Caco-2 (cell line): ENCODE measurements around the gene CARD11. TPM values are rescaled to one million over a fixed set of nuclear protein-coding genes. Genes with fewer than 3 reads are reported as not detected.
"Not testable (repeated sequence)": the region's sequence is repeated elsewhere in the genome, so short reads cannot be mapped to it uniquely, and the experiment has no call there.

Experiments
- BruUV-seq: library from RNA; stranded (reverse); fragments of 400-500 nt; replicated peaks from 2 replicates; lab custom pipeline; 2021; lab: Mats Ljungman, UMichigan
- CTCF ChIA-PET: fragments of 300-600 bp; sonication (Branson Sonifier 250); formaldehyde crosslinking; loops from one replicate; lab custom pipeline; 2022; ENCODE audit warnings: antibody characterized with exemption; lab: Charles Lee
- POLR2A ChIA-PET: fragments of 300-600 bp; sonication (Branson Sonifier 250); formaldehyde crosslinking; loops from one replicate; lab custom pipeline; 2022; ENCODE audit warnings: antibody characterized with exemption; lab: Charles Lee
- DNase-seq, 2 experiments: peaks; one replicate each; pipeline versions ENCODE4 v3.0.0 to v3.0.0-alpha.2; 2020 to 2022
- H3K27me3 ChIP-seq: replicated peaks from 2 replicates; pipeline ENCODE4 v1.6.0; 2011; ENCODE audit warnings: low read length; ENCODE audit not compliant: control insufficient read depth, insufficient read depth
- H3K36me3 ChIP-seq: 2 replicates; pipeline ENCODE4 v1.5.1; 2011; ENCODE audit warnings: low read length; ENCODE audit not compliant: control insufficient read depth, insufficient read depth
- H3K4me1 ChIP-seq: fragments of 250-450 bp; sonication (Bioruptor Pico); 2 replicates; pipeline ENCODE4 v1.5.1; 2020; ENCODE audit warnings: mild to moderate bottlenecking
- H3K4me3 ChIP-seq: 2 replicates; pipeline ENCODE4 v1.5.1; 2011; ENCODE audit warnings: low read depth, mild to moderate bottlenecking, control low read depth, low read length
- H3K9me3 ChIP-seq: fragments of 250-450 bp; sonication (Bioruptor Pico); 2 replicates; pipeline ENCODE4 v1.5.1; 2020; ENCODE audit warnings: mild to moderate bottlenecking, moderate library complexity
- H3K27ac Mint-ChIP-seq: one replicate; pipeline ENCODE4 v1.8.0; 2022; ENCODE audit warnings: mixed read lengths; ENCODE audit not compliant: unreplicated experiment
- H3K27me3 Mint-ChIP-seq: one replicate; pipeline ENCODE4 v1.8.0; 2022; ENCODE audit warnings: mixed read lengths; ENCODE audit not compliant: insufficient read depth, unreplicated experiment
- H3K36me3 Mint-ChIP-seq: one replicate; pipeline ENCODE4 v1.8.0; 2022; ENCODE audit warnings: mild to moderate bottlenecking, mixed read lengths; ENCODE audit not compliant: insufficient read depth, unreplicated experiment
- H3K4me1 Mint-ChIP-seq: one replicate; pipeline ENCODE4 v1.8.0; 2022; ENCODE audit warnings: low read depth, mixed read lengths; ENCODE audit not compliant: unreplicated experiment
- H3K4me3 Mint-ChIP-seq: one replicate; pipeline ENCODE4 v1.8.0; 2022; ENCODE audit warnings: mild to moderate bottlenecking, moderate library complexity, mixed read lengths; ENCODE audit not compliant: unreplicated experiment
- H3K9me3 Mint-ChIP-seq: one replicate; pipeline ENCODE4 v1.8.0; 2022; ENCODE audit warnings: mixed read lengths; ENCODE audit not compliant: unreplicated experiment
- CTCF ChIP-seq, 2 experiments: fragments of 200-600 bp in 1 of 2; IDR thresholded peaks; 1 replicate in 1 of 2; 2 replicates in 1 of 2; pipeline versions ENCODE4 v1.5.1 to v1.8.0; 2011 to 2022; ENCODE audit warnings: antibody characterized with exemption in 1 of 2, control low read depth in 1 of 2, inconsistent platforms in 1 of 2, low read depth in 1 of 2, low read length in 1 of 2, mild to moderate bottlenecking in 1 of 2, moderate library complexity in 1 of 2; ENCODE audit not compliant: insufficient read depth in 1 of 2, severe bottlenecking in 1 of 2, unreplicated experiment in 1 of 2
- intact Hi-C: fragments of 100-400 bp; cut with micrococcal nuclease; formaldehyde crosslinking; loops from one replicate; pipeline ENCODE4 v1.10.0; 2022; ENCODE audit not compliant: unreplicated experiment
- total RNA-seq: library from RNA; stranded (reverse); gene quantifications from 2 replicates; pipeline ENCODE4 v1.2.3, GENCODE V29; 2022

The CARD11 gene
- total RNA-seq, 1 experiment from 2014 or later = 5.4 TPM

GRCh38 chr7:2959103-2959680 lies 84.5 kb downstream of the CARD11 start:
- BruUV-seq = no TSS peak
- no peak overlapping the region for H3K27ac Mint-ChIP-seq
- Histone ChIP-seq H3K9me3 (0 out of 2 replicates have a peak, but pooled peaks cover 3% of the 10 kb centered on the region), H3K4me1 (no peaks in the 10 kb centered on the region), H3K27me3 (no peaks in the 10 kb centered on the region), H3K4me3 (no peak overlapping the region), H3K36me3 (no peaks in the 10 kb centered on the region)
- no peak overlapping the region for H3K4me3 Mint-ChIP-seq
- ChIA-PET POLR2A (no interaction called here), CTCF (no interaction called here)
- no peaks in the 10 kb centered on the region for H3K36me3 Mint-ChIP-seq
- no peak for DNase-seq
- no peaks in the 10 kb centered on the region for H3K4me1 Mint-ChIP-seq
- TF ChIP-seq CTCF (IDR thresholded peaks at IDR 0.05; ENCODE audit: insufficient read depth in 1 of 2, low read depth in 1 of 2, low read length in 1 of 2, severe bottlenecking in 1 of 2, unreplicated experiment in 1 of 2) = no peak
- intact Hi-C loops = no loop called here
- H3K27me3 Mint-ChIP-seq = peaks cover 2% of the 10 kb centered on the region
- H3K9me3 Mint-ChIP-seq = no peaks in the 10 kb centered on the region

- DNase-seq = no peak
- no peak for TF ChIP-seq CTCF (IDR thresholded peaks at IDR 0.05; ENCODE audit: insufficient read depth in 1 of 2, low read depth in 1 of 2, low read length in 1 of 2, severe bottlenecking in 1 of 2, unreplicated experiment in 1 of 2)
- Histone ChIP-seq H3K27me3 (no peaks in the 10 kb centered on the region), H3K9me3 (0 out of 2 replicates have a peak, but pooled peaks cover 3% of the 10 kb centered on the region), H3K4me3 (no peak overlapping the region), H3K36me3 (no peaks in the 10 kb centered on the region), H3K4me1 (no peaks in the 10 kb centered on the region)
- no peak overlapping the region for H3K4me3 Mint-ChIP-seq
- H3K27me3 Mint-ChIP-seq = peaks cover 2% of the 10 kb centered on the region
- CTCF ChIA-PET = no interaction called here
- no peaks in the 10 kb centered on the region for H3K9me3 Mint-ChIP-seq
- no peaks in the 10 kb centered on the region for H3K4me1 Mint-ChIP-seq
- no peak overlapping the region for H3K27ac Mint-ChIP-seq
- no TSS peak for BruUV-seq
- intact Hi-C loops = no loop called here
- H3K36me3 Mint-ChIP-seq = no peaks in the 10 kb centered on the region
- POLR2A ChIA-PET = no interaction called here
These were observed 85.1 kb downstream of the CARD11 start for GRCh38 chr7:2958416-2959102.

- DNase-seq, H3K4me1 Mint-ChIP-seq, H3K9me3 ChIP-seq, H3K9me3 Mint-ChIP-seq, POLR2A ChIA-PET, H3K4me1 ChIP-seq, H3K27me3 ChIP-seq, H3K27me3 Mint-ChIP-seq, BruUV-seq, intact Hi-C loops, H3K4me3 Mint-ChIP-seq, H3K36me3 Mint-ChIP-seq, H3K36me3 ChIP-seq, H3K4me3 ChIP-seq, H3K27ac Mint-ChIP-seq: not testable (repeated sequence)
- CTCF ChIA-PET = interaction anchor here (0.6 to 0.7 kb wide), 2 partner anchors 19 to 1958 kb away, joined by 6 read pairs; no protein-coding TSS in a partner anchor
These were observed 86.3 kb downstream of the CARD11 start for GRCh38 chr7:2957369-2957727.
